COLO668 (cell line): ENCODE data around the gene RGS6.
"Not testable (repeated sequence)": the region's sequence is repeated elsewhere in the genome, so short reads cannot be mapped to it uniquely, and the experiment has no call there.

Experiments
- DNase-seq: peaks from one replicate; lab custom pipeline; 2025; ENCODE audit not compliant: unreplicated experiment; lab: John Stamatoyannopoulos, UW

Gene RGS6

GRCh38 chr14:71932229-71932981 lies at the start of gene RGS6:
RGS6 (plus strand) TSS chr14:71932429.
- peak; percentile 89 for DNase-seq

GRCh38 chr14:71883094-71883493 lies 49.1 kb upstream of the RGS6 start:
- no peak for DNase-seq

GRCh38 chr14:71885301-71885700 lies 46.9 kb upstream of the RGS6 start:
- no peak for DNase-seq

- not testable (repeated sequence) for DNase-seq
Measured at GRCh38 chr14:71887802-71888201, 44.4 kb upstream of the RGS6 start.

GRCh38 chr14:71890541-71890940 lies 41.7 kb upstream of the RGS6 start:
- no peak for DNase-seq

GRCh38 chr14:71891185-71891584 lies 41.0 kb upstream of the RGS6 start:
- DNase-seq: no peak

- DNase-seq: no peak
Measured at GRCh38 chr14:71891970-71892369, 40.3 kb upstream of the RGS6 start.

- no peak for DNase-seq
Measured at GRCh38 chr14:71905031-71905430, 27.2 kb upstream of the RGS6 start.

GRCh38 chr14:71905860-71906259 lies 26.4 kb upstream of the RGS6 start:
- DNase-seq: no peak

- DNase-seq: no peak
Measured at GRCh38 chr14:71907793-71908515, 24.3 kb upstream of the RGS6 start.

- DNase-seq: no peak
Measured at GRCh38 chr14:71911669-71912068, 20.6 kb upstream of the RGS6 start.

- DNase-seq: no peak
Measured at GRCh38 chr14:71913342-71913741, 18.9 kb upstream of the RGS6 start.

GRCh38 chr14:71918955-71919354 lies 13.3 kb upstream of the RGS6 start:
- DNase-seq: no peak

- no peak for DNase-seq
Measured at GRCh38 chr14:71923513-71923912, 8.7 kb upstream of the RGS6 start.

GRCh38 chr14:71931492-71932228 lies 569 bp upstream of the RGS6 start:
- no peak for DNase-seq

- no peak for DNase-seq
Measured at GRCh38 chr14:71933001-71933587, 865 bp downstream of the RGS6 start.

- not testable (repeated sequence) for DNase-seq
Measured at GRCh38 chr14:71938273-71938672, 6.0 kb downstream of the RGS6 start.

GRCh38 chr14:71939344-71939743 lies 7.1 kb downstream of the RGS6 start:
- DNase-seq: not testable (repeated sequence)

GRCh38 chr14:71940500-71940899 lies 8.3 kb downstream of the RGS6 start:
- not testable (repeated sequence) for DNase-seq

- DNase-seq: not testable (repeated sequence)
Measured at GRCh38 chr14:71941616-71942015, 9.4 kb downstream of the RGS6 start.

- DNase-seq: no peak
Measured at GRCh38 chr14:71942904-71943694, 10.9 kb downstream of the RGS6 start.
